DND-41 (cell line): ENCODE data around the gene DUS3L.

Experiments
- ATAC-seq: fragments of 200-7000 bp; cut with Tn5 transposase; 3 replicates; pipeline ENCODE4 v1.9.1; 2021; ENCODE audit warnings: low read depth; ENCODE audit not compliant: insufficient read depth
- DNase-seq: peaks from one replicate; pipeline ENCODE4 v3.0.0-alpha.2; 2020
- H2AFZ ChIP-seq: 2 replicates; pipeline ENCODE4 v1.6.0; 2012; ENCODE audit warnings: low read depth, low read length
- H3K27ac ChIP-seq: 2 replicates; pipeline ENCODE4 v1.5.1; 2012; ENCODE audit warnings: low read length, inconsistent platforms
- H3K27me3 ChIP-seq: fragments of 200-600 bp; sonication (generic); 2 replicates; pipeline ENCODE4 v1.6.0; 2012; ENCODE audit warnings: low read length, mild to moderate bottlenecking, inconsistent platforms; ENCODE audit not compliant: insufficient read depth, poor library complexity
- H3K36me3 ChIP-seq: 2 replicates; pipeline ENCODE4 v1.5.1; 2012; ENCODE audit warnings: low read length, inconsistent platforms; ENCODE audit not compliant: insufficient read depth
- H3K4me1 ChIP-seq: 2 replicates; pipeline ENCODE4 v1.5.1; 2012; ENCODE audit warnings: mild to moderate bottlenecking, low read length; ENCODE audit not compliant: insufficient read depth
- H3K4me2 ChIP-seq: 2 replicates; pipeline ENCODE4 v1.6.0; 2012; ENCODE audit warnings: mild to moderate bottlenecking, moderate library complexity, low read length, inconsistent platforms; ENCODE audit not compliant: insufficient read depth
- H3K4me3 ChIP-seq, 2 experiments: fragments of 200-600 bp in 1 of 2; shearing (Covaris generic) in 1 of 2; 2 replicates each; pipeline ENCODE4 v1.5.1; 2012 to 2016; ENCODE audit warnings: inconsistent platforms in 2 of 2, low read length in 2 of 2, mild to moderate bottlenecking in 2 of 2, low read depth in 1 of 2, moderate library complexity in 1 of 2
- H3K79me2 ChIP-seq: 2 replicates; pipeline ENCODE4 v1.6.0; 2012; ENCODE audit warnings: low read length, inconsistent platforms; ENCODE audit not compliant: insufficient read depth
- H3K9ac ChIP-seq: 2 replicates; pipeline ENCODE4 v1.6.0; 2012; ENCODE audit warnings: low read depth, mild to moderate bottlenecking, inconsistent platforms, low read length, moderate library complexity
- H3K9me3 ChIP-seq: 2 replicates; pipeline ENCODE4 v1.5.1; 2012; ENCODE audit warnings: low read length, moderate library complexity, mild to moderate bottlenecking, inconsistent platforms; ENCODE audit not compliant: insufficient read depth, severe bottlenecking
- H4K20me1 ChIP-seq: 2 replicates; pipeline ENCODE4 v1.6.0; 2012; ENCODE audit warnings: low read length; ENCODE audit not compliant: insufficient read depth
- CTCF ChIP-seq: IDR thresholded peaks from 2 replicates; pipeline ENCODE4 v1.5.1; 2012; ENCODE audit warnings: borderline replicate concordance, low read length, moderate library complexity, mild to moderate bottlenecking; ENCODE audit not compliant: poor library complexity, severe bottlenecking; ENCODE audit errors: extremely low read depth
- EZH2 ChIP-seq: IDR thresholded peaks from 3 replicates; pipeline ENCODE4 v1.6.1; 2012; ENCODE audit warnings: borderline replicate concordance, low read depth, mild to moderate bottlenecking, moderate library complexity, low read length, inconsistent platforms; ENCODE audit not compliant: severe bottlenecking

The DUS3L gene

DNA sequence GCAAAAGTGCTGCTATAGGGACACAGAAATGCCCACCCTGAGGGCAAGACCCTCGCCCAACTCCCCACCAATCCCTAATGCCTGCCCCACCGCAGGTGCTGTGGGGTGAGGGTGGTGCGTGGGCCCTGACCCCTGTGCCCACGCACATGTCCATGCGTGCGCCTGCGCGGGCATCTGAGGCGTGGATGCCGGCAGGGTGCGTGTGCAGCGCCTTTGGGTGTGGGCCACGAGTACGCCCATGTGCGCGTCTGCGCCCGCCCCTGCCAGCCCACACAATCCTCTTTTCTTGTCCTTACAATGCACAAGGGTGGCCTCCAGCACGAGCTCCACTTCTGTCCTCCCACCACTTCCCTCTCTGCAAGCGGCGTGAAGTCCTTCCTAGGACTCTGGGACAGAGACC, 34.2 kb upstream of the DUS3L start:
- H3K79me2 ChIP-seq = no peaks in the 10 kb centered on the region
- H3K9ac ChIP-seq = no peak overlapping the region
- ATAC-seq = no peak
- no peak overlapping the region for H3K27ac ChIP-seq
- TF ChIP-seq CTCF (no peak), EZH2 (no peak)
- no peak overlapping the region for H3K4me3 ChIP-seq
- no peak overlapping the region for H2AFZ ChIP-seq
- no peak for DNase-seq
- no peak overlapping the region for H3K4me2 ChIP-seq
- H4K20me1 ChIP-seq = peaks cover 3% of the 10 kb centered on the region
- no peaks in the 10 kb centered on the region for H3K9me3 ChIP-seq
- H3K4me1 ChIP-seq = peaks cover 9% of the 10 kb centered on the region
- H3K27me3 ChIP-seq = peaks cover 13% of the 10 kb centered on the region
- H3K36me3 ChIP-seq = no peaks in the 10 kb centered on the region

- Histone ChIP-seq H3K4me2 (no peak overlapping the region), H3K9ac (no peak overlapping the region), H4K20me1 (peaks cover 3% of the 10 kb centered on the region), H3K4me1 (peaks cover 9% of the 10 kb centered on the region), H3K79me2 (no peaks in the 10 kb centered on the region), H3K27ac (no peak overlapping the region), H3K4me3 (no peak overlapping the region), H3K36me3 (no peaks in the 10 kb centered on the region), H2AFZ (no peak overlapping the region), H3K27me3 (peaks cover 13% of the 10 kb centered on the region), H3K9me3 (no peaks in the 10 kb centered on the region)
- TF ChIP-seq EZH2 (no peak), CTCF (no peak)
- ATAC-seq = no peak
- DNase-seq = no peak
Observed at GRCh38 chr19:5824751-5825150, 33.8 kb upstream of the DUS3L start.

DNA sequence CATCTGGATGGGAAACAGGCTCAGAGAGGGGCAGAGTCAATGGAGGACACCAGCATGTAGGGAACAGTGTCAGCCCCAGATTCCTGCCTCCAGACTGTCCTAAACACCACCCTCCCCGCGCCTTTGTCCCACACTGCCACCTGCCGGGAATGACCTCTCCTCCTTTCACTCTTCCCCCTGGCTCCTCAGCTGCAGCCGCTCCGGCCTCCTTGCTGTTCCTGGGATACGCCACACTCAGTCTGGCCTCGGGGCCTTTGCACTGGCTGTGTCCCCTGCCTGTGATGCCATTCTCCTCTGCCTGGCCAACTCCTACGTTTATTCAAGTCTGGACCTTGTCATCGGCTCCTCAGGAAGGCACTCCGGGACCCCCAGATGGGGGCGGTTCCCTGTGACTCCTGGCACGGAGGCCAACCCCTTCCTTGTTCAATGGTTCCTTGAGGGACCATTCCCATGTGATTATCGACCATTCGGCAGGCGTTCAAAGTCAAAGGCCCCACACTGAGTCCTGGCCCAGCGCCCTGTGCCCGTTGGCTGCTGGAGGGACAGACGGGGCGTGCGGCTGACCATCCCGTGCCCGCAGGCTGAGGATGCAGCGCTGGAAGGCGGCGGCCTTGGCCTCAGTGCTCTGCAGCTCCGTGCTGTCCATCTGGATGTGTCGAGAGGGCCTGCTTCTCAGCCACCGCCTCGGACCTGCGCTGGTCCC, 32.8 kb upstream of the DUS3L start:
- ATAC-seq = no peak

More for the DNA sequence above, 32.8 kb upstream of the DUS3L start:
- H2AFZ ChIP-seq = no peak overlapping the region
- H3K9ac ChIP-seq = no peak overlapping the region
- no peak overlapping the region for H3K4me3 ChIP-seq
- H4K20me1 ChIP-seq = peaks cover 3% of the 10 kb centered on the region
- peaks cover 7% of the 10 kb centered on the region for H3K27me3 ChIP-seq
- no peak for DNase-seq
- H3K4me1 ChIP-seq = peaks cover 9% of the 10 kb centered on the region
- no peaks in the 10 kb centered on the region for H3K79me2 ChIP-seq
- no peak overlapping the region for H3K4me2 ChIP-seq
- H3K9me3 ChIP-seq = no peaks in the 10 kb centered on the region
- no peaks in the 10 kb centered on the region for H3K36me3 ChIP-seq
- H3K27ac ChIP-seq = no peak overlapping the region
- no peak for TF ChIP-seq EZH2
- no peak for TF ChIP-seq CTCF
